K562 (cell line): ENCODE measurements around the gene TLR6. TPM values are rescaled to one million over a fixed set of nuclear protein-coding genes. Genes with fewer than 3 reads are reported as not detected.

Source experiments
- ATAC-seq: fragments of 200-7000 bp; cut with Tn5 transposase; 3 replicates; pipeline ENCODE4 v1.9.1; 2020; ENCODE audit warnings: moderate library complexity
- BruUV-seq: library from RNA; stranded (reverse); fragments of 400-500 nt; replicated peaks from 2 replicates; lab custom pipeline; 2021; lab: Mats Ljungman, UMichigan
- CTCF ChIA-PET: fragments of 300-600 bp; formaldehyde crosslinking; extraction: SDS; loops from one replicate; lab custom pipeline; 2021; ENCODE audit warnings: low intra/inter-chr PET ratio; lab: Yijun Ruan, JAX
- POLR2A ChIA-PET: fragments of 300-600, 350-650 bp; sonication (Branson Sonifier 250); formaldehyde crosslinking; extraction: SDS; loops from one replicate; lab custom pipeline; 2021; ENCODE audit warnings: antibody characterized with exemption, inconsistent platforms; lab: Yijun Ruan, JAX
- DNase-seq, 4 experiments: peaks; one replicate each; pipeline versions ENCODE4 v3.0.0 to v3.0.0-alpha.2; 2011 to 2018; ENCODE audit warnings: low spot score in 3 of 4, mixed read lengths in 3 of 4; ENCODE audit errors: extremely low read depth in 1 of 4
- FAIRE-seq: peaks from 2 replicates; lab custom pipeline; 2011; peaks lifted over from hg19 to GRCh38; lab: Jason Lieb, UNC
- H2AFZ ChIP-seq: 2 replicates; pipeline ENCODE4 v1.6.0; 2011; ENCODE audit warnings: low read depth, low read length, control low read depth, inconsistent platforms
- H3K27ac ChIP-seq: fragments of 200-600 bp; 3 replicates; pipeline ENCODE4 v1.8.0; 2011; ENCODE audit warnings: low read depth, mild to moderate bottlenecking, control low read depth, inconsistent platforms, low read length, moderate library complexity, mixed read lengths; ENCODE audit errors: extremely low read depth
- H3K27me3 ChIP-seq, 2 experiments: fragments of 300-600 bp in 1 of 2; 2 replicates in 1 of 2; 3 replicates in 1 of 2; pipeline versions ENCODE4 v1.6.0 to v1.8.0; 2011; ENCODE audit warnings: inconsistent platforms in 2 of 2, low read length in 2 of 2, mild to moderate bottlenecking in 1 of 2, mixed read lengths in 1 of 2, moderate library complexity in 1 of 2; ENCODE audit not compliant: control insufficient read depth in 2 of 2, insufficient read depth in 2 of 2
- H3K36me3 ChIP-seq: fragments of 300-600 bp; 3 replicates; pipeline ENCODE4 v1.8.0; 2011; ENCODE audit warnings: mild to moderate bottlenecking, low read length, inconsistent platforms; ENCODE audit not compliant: control insufficient read depth, insufficient read depth
- H3K4me1 ChIP-seq, 2 experiments: fragments of 200-600 bp in 1 of 2; replicated peaks in 1 of 2; 2 replicates in 1 of 2; 3 replicates in 1 of 2; pipeline versions ENCODE4 v1.5.1 to v1.8.0; 2011; ENCODE audit warnings: inconsistent platforms in 2 of 2, low read length in 2 of 2, mild to moderate bottlenecking in 1 of 2, mixed read lengths in 1 of 2, moderate library complexity in 1 of 2; ENCODE audit not compliant: control insufficient read depth in 2 of 2, insufficient read depth in 2 of 2
- H3K4me2 ChIP-seq: 2 replicates; pipeline ENCODE4 v1.6.1; 2011; ENCODE audit warnings: low read length, control low read depth, inconsistent platforms, mixed read lengths; ENCODE audit not compliant: insufficient read depth
- H3K4me3 ChIP-seq: fragments of 200-600 bp; sonication (generic), shearing (Covaris generic); 2 replicates; pipeline ENCODE4 v1.5.1; 2016; ENCODE audit warnings: control low read depth, inconsistent platforms
- H3K79me2 ChIP-seq: fragments of 200-600 bp; 3 replicates; pipeline ENCODE4 v1.8.0; 2011; ENCODE audit warnings: low read length, inconsistent platforms; ENCODE audit not compliant: control insufficient read depth, insufficient read depth
- H3K9ac ChIP-seq, 2 experiments: 2 replicates each; pipeline versions ENCODE4 v1.6.0 to v1.6.1; 2011; ENCODE audit warnings: low read depth in 2 of 2, low read length in 2 of 2, control low read depth in 1 of 2, inconsistent platforms in 1 of 2, mild to moderate bottlenecking in 1 of 2, mixed read lengths in 1 of 2; ENCODE audit not compliant: insufficient read depth in 1 of 2
- H3K9me1 ChIP-seq: one replicate; pipeline ENCODE4 v1.6.0; 2011; ENCODE audit warnings: inconsistent platforms, mild to moderate bottlenecking, low read length, moderate library complexity; ENCODE audit not compliant: control insufficient read depth, insufficient read depth
- H3K9me3 ChIP-seq: replicated peaks from 2 replicates; pipeline ENCODE4 v1.5.1; 2011; ENCODE audit warnings: low read depth, low read length, inconsistent platforms; ENCODE audit not compliant: control insufficient read depth, insufficient read depth
- H4K20me1 ChIP-seq: replicated peaks from 2 replicates; pipeline ENCODE4 v1.6.1; 2011; ENCODE audit warnings: low read length, inconsistent platforms, mixed read lengths; ENCODE audit not compliant: control insufficient read depth, insufficient read depth
- CEBPB ChIP-seq: fragments of 450-650 bp; IDR thresholded peaks from 2 replicates; pipeline ENCODE4 v1.6.1; 2016; ENCODE audit warnings: missing genetic modification characterization, missing compliant biosample characterization
- CEBPG ChIP-seq, 3 experiments: fragments of 200-800 bp in 1 of 3; sonication (Bioruptor generic) in 1 of 3; sonication (generic) in 1 of 3; formaldehyde crosslinking in 1 of 3; IDR thresholded peaks in 2 of 3; conservative IDR thresholded peaks in 1 of 3; 2 replicates each; pipeline versions ENCODE4 v1.6.1 to v1.8.0; 2016 to 2022; ENCODE audit warnings: missing compliant biosample characterization in 2 of 3, missing genetic modification characterization in 2 of 3, mild to moderate bottlenecking in 1 of 3, missing genetic modification reagents in 1 of 3
- CREB3L1 ChIP-seq: fragments of 450-650 bp; IDR thresholded peaks from 2 replicates; pipeline ENCODE4 v1.6.1; 2014; ENCODE audit warnings: low read depth, mild to moderate bottlenecking, moderate library complexity, borderline replicate concordance
- HDAC1 ChIP-seq, 2 experiments: fragments of 450-650 bp; IDR thresholded peaks; 2 replicates each; pipeline ENCODE4 v1.6.1; 2016 to 2017; ENCODE audit warnings: inconsistent platforms in 1 of 2, mild to moderate bottlenecking in 1 of 2, moderate library complexity in 1 of 2
- WGBS: fragments of 100-300 bp; shearing (Covaris generic); methylation state at CpG from one replicate; pipeline ENCODE4 v1.1.6; 2016; ENCODE audit warnings: low coverage, mixed read lengths; ENCODE audit not compliant: insufficient coverage; ENCODE audit errors: missing lambda C conversion rate; 5-methylcytosine and 5-hydroxymethylcytosine counted together
- in situ Hi-C: fragments of 300-500 bp; cut with MboI; formaldehyde crosslinking; loops from 4 replicates; pipeline ENCODE4 v1.15.0; 2018; ENCODE audit warnings: inconsistent platforms, mixed read lengths
- intact Hi-C: fragments of 100-400 bp; cut with micrococcal nuclease; formaldehyde crosslinking; loops from 2 replicates; pipeline ENCODE4 v1.14.2; 2022
- polyA plus RNA-seq, 8 experiments: library from polyadenylated mRNA; depleted of rRNA in 4 of 8; stranded (reverse) in 5 of 8; unstranded in 3 of 8; fragments of >200 nt; fragmentation: Nextera tagmentation in 2 of 8; fragmentation: Illumina TruSeq in 1 of 8; extraction: Ambion mirVana in 2 of 8; extraction: Trizol in 1 of 8; gene quantifications; 2 replicates each; pipeline versions ENCODE4 v1.2.1 to v1.2.3, GENCODE V29; 2011 to 2014; ENCODE audit warnings: inconsistent platforms in 1 of 8, missing spikeins in 1 of 8
- total RNA-seq, 7 experiments: library from RNA; depleted of rRNA in 6 of 7; stranded (reverse); fragments of >200 nt in 6 of 7; fragmentation: Illumina TruSeq in 2 of 7; extraction: Trizol in 2 of 7; gene quantifications; 2 replicates each; pipeline versions ENCODE4 v1.2.1 to v1.2.3, GENCODE V29; 2011 to 2021; ENCODE audit warnings: low replicate concordance in 1 of 7

Gene TLR6
- total and polyA plus RNA-seq, 9 of the 15 experiments (the other 6 are each of a cell fraction or from before 2014, with no cell fraction given): 0.08 to 1.9 (median 0.91) TPM

DNA sequence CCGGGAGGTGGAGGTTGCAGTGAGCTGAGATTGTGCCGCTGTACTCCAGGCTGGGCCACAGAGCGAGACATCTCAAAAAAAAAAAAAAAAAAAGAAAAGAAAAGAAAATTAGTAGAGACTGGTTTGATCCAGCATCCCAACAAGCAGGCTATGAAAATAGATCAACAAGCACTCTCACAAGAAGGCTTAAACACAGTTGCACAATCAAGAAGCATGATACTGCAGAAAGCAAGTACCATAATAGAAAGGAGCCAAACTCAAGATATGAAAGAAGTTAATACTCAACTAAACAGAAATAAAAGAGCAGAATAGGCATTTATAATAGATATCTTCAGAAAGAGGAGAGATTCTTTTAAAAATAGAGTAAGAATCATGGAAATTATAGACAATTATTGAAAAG is 10.6 kb downstream of the TLR6 start:
- Histone ChIP-seq H3K4me1 (no peaks in the 10 kb centered on the region; a peak in 1 of 5 replicates), H3K36me3 (no peaks in the 10 kb centered on the region), H3K27ac (no peak overlapping the region), H2AFZ (no peak overlapping the region), H3K9ac (no peak overlapping the region), H3K9me3 (no peaks in the 10 kb centered on the region), H3K79me2 (no peaks in the 10 kb centered on the region), H3K4me3 (no peak overlapping the region), H3K9me1 (no peaks in the 10 kb centered on the region), H3K27me3 (peaks cover 2 to 11% of the 10 kb centered on the region in 2 experiments; a peak in 4 of 5 replicates), H3K4me2 (no peak overlapping the region), H4K20me1 (no peaks in the 10 kb centered on the region)
- 14% methylated on average over 3 of the region's 3 CpGs for WGBS
- BruUV-seq: no TSS peak
- intact Hi-C loops: no loop called here
- in situ Hi-C loops: no loop called here
- TF ChIP-seq CEBPB (tag) (peak; percentile 71), CREB3L1 (no peak), CEBPG (CRISPR knock-in tag; IDR thresholded peaks at IDR 0.05) (no peak), CEBPG (tag; conservative IDR thresholded peaks at IDR 0.05 in 1 of 2, IDR thresholded peaks at IDR 0.05 in 1 of 2) (peak; percentile 15 to 44; a peak in 1 of 4 replicates), HDAC1 (IDR thresholded peaks at IDR 0.05) (no peak)
- no peak for ATAC-seq
- ChIA-PET CTCF (no interaction called here), POLR2A (no interaction called here)
- DNase-seq: no peak
- FAIRE-seq: no peak
